Loucy (cell line): ENCODE data around the gene CNPPD1.

ENCODE experiments used
- H2AFZ ChIP-seq: fragments of 200-600 bp; sonication (generic); 2 replicates; pipeline ENCODE4 v1.6.0; 2016; ENCODE audit warnings: antibody characterized with exemption, mild to moderate bottlenecking, low read length, moderate library complexity
- H3F3A ChIP-seq: fragments of 200-600 bp; 2 replicates; pipeline ENCODE4 v1.6.0; 2016; ENCODE audit warnings: antibody characterized with exemption, low read depth, mild to moderate bottlenecking
- H3K27me3 ChIP-seq: fragments of 200-600 bp; sonication (generic); 2 replicates; pipeline ENCODE4 v1.6.1; 2014; ENCODE audit warnings: low read length, mild to moderate bottlenecking; ENCODE audit not compliant: insufficient read depth, poor library complexity, severe bottlenecking
- H3K36me3 ChIP-seq: fragments of 200-600 bp; sonication (generic); 2 replicates; pipeline ENCODE4 v1.6.1; 2016; ENCODE audit warnings: low read length; ENCODE audit not compliant: insufficient read depth
- H3K4me1 ChIP-seq: fragments of 200-600 bp; sonication (generic); 2 replicates; pipeline ENCODE4 v1.5.1; 2014; ENCODE audit warnings: low read length, mild to moderate bottlenecking; ENCODE audit not compliant: insufficient read depth, poor library complexity, severe bottlenecking
- H3K4me2 ChIP-seq: fragments of 200-600 bp; sonication (generic); 2 replicates; pipeline ENCODE4 v1.6.0; 2014; ENCODE audit warnings: antibody characterized with exemption, low read length, low read depth, mild to moderate bottlenecking; ENCODE audit not compliant: poor library complexity, severe bottlenecking
- H3K4me3 ChIP-seq: fragments of 200-600 bp; sonication (generic); 2 replicates; pipeline ENCODE4 v1.5.1; 2014; ENCODE audit warnings: low read length, mild to moderate bottlenecking, mixed read lengths; ENCODE audit not compliant: poor library complexity, severe bottlenecking
- H3K79me2 ChIP-seq: fragments of 200-600 bp; sonication (generic); 2 replicates; pipeline ENCODE4 v1.6.1; 2014; ENCODE audit warnings: low read length; ENCODE audit not compliant: insufficient read depth
- H3K9ac ChIP-seq: fragments of 200-600 bp; sonication (generic); 2 replicates; pipeline ENCODE4 v1.6.0; 2014; ENCODE audit warnings: mild to moderate bottlenecking, low read depth, low read length, moderate library complexity; ENCODE audit not compliant: poor library complexity, severe bottlenecking
- H3K9me2 ChIP-seq: fragments of 200-600 bp; sonication (generic); replicated peaks from 2 replicates; pipeline ENCODE4 v1.6.1; 2016; ENCODE audit warnings: low read depth, low read length, mixed read lengths
- H3K9me3 ChIP-seq: fragments of 200-600 bp; sonication (generic); 2 replicates; pipeline ENCODE4 v1.6.1; 2014; ENCODE audit warnings: mild to moderate bottlenecking, antibody characterized with exemption, low read length, low read depth; ENCODE audit not compliant: insufficient read depth
- H4K20me1 ChIP-seq: fragments of 200-600 bp; sonication (generic); 2 replicates; pipeline ENCODE4 v1.6.0; 2014; ENCODE audit warnings: antibody characterized with exemption, low read length, mild to moderate bottlenecking; ENCODE audit not compliant: insufficient read depth, poor library complexity, severe bottlenecking
- EZH2phosphoT487 ChIP-seq: fragments of 200-600 bp; IDR thresholded peaks from 2 replicates; pipeline ENCODE4 v1.6.1; 2018; ENCODE audit warnings: antibody characterized with exemption, mild to moderate bottlenecking, moderate library complexity, borderline replicate concordance
- TF ChIP-seq, protein P1 (sequence below): fragments of 200-600 bp; sonication (generic); conservative IDR thresholded peaks from 2 replicates; pipeline ENCODE4 v1.5.1; 2014; ENCODE audit warnings: mild to moderate bottlenecking, antibody characterized with exemption, low read length

CNPPD1 gene

DNA sequence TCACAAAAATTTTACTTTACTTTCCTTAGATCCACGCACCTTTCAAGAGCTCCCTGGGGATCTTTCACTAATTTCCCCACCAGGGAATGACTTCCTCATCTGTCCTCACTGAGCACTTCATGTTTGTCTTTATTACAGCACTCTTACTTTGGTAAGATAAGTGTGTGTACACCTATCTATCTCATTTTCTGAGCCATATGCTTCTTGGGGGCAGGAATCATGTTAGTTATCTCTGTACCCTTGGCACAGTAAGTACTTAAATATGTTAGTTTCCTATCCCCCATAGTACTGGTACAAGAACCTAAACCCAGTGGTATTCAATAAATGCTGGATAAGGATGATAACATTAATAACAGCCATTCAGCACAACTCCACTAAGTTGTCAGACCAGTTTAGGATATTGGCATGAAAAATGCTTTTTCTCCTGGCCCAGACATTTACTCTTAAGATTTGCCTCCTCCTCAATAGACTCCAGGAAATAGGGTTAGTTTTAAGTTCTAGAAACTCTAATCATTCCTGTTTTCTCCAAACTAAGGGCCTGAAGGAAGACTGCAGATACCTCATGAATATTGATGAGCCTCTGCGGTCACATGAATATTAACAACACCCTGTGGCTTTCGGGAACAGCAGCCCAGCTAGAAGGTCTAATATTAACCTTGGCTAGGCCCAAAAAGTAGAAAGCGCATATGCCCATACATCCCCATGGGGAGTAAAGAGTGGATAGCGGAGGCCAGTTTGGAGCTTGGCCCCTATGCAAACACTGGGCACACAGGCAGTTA lies 54.3 kb downstream of the CNPPD1 start:
- no peak overlapping the region for H2AFZ ChIP-seq
- no peak overlapping the region for H3K4me3 ChIP-seq
- H3K9ac ChIP-seq = no peak overlapping the region
- no peaks in the 10 kb centered on the region for H3K36me3 ChIP-seq
- H3K27me3 ChIP-seq = no peaks in the 10 kb centered on the region
- TF ChIP-seq, protein P1, sequence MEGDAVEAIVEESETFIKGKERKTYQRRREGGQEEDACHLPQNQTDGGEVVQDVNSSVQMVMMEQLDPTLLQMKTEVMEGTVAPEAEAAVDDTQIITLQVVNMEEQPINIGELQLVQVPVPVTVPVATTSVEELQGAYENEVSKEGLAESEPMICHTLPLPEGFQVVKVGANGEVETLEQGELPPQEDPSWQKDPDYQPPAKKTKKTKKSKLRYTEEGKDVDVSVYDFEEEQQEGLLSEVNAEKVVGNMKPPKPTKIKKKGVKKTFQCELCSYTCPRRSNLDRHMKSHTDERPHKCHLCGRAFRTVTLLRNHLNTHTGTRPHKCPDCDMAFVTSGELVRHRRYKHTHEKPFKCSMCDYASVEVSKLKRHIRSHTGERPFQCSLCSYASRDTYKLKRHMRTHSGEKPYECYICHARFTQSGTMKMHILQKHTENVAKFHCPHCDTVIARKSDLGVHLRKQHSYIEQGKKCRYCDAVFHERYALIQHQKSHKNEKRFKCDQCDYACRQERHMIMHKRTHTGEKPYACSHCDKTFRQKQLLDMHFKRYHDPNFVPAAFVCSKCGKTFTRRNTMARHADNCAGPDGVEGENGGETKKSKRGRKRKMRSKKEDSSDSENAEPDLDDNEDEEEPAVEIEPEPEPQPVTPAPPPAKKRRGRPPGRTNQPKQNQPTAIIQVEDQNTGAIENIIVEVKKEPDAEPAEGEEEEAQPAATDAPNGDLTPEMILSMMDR = no peak
- TF ChIP-seq EZH2phosphoT487 = no peak
- H3K9me2 ChIP-seq = no peaks in the 10 kb centered on the region
- no peaks in the 10 kb centered on the region for H3K79me2 ChIP-seq
- no peaks in the 10 kb centered on the region for H3F3A ChIP-seq
- no peaks in the 10 kb centered on the region for H3K9me3 ChIP-seq
- H3K4me1 ChIP-seq = peaks cover 12% of the 10 kb centered on the region
- H3K4me2 ChIP-seq = no peak overlapping the region
- H4K20me1 ChIP-seq = no peaks in the 10 kb centered on the region
